Progenitor cell of endocrine pancreas (in vitro differentiated cells): Measurements from ENCODE around the gene NYAP2. TPM values are rescaled to one million over a fixed set of nuclear protein-coding genes. Genes with fewer than 3 reads are reported as not detected.

Experiments used
- DNase-seq: peaks from one replicate; pipeline ENCODE4 v3.0.0; 2021; ENCODE audit warnings: low spot score; ENCODE audit not compliant: unreplicated experiment
- H3K27ac Mint-ChIP-seq: 2 replicates; pipeline ENCODE4 v1.8.0; 2021; ENCODE audit warnings: mild to moderate bottlenecking, moderate library complexity, mixed read lengths
- H3K27me3 Mint-ChIP-seq: 2 replicates; pipeline ENCODE4 v1.8.0; 2021; ENCODE audit warnings: mixed read lengths
- H3K36me3 Mint-ChIP-seq: 2 replicates; pipeline ENCODE4 v1.8.0; 2022; ENCODE audit warnings: mixed read lengths; ENCODE audit not compliant: insufficient read depth
- H3K4me1 Mint-ChIP-seq: 2 replicates; pipeline ENCODE4 v1.8.0; 2021; ENCODE audit warnings: low read depth, mixed read lengths
- H3K4me3 Mint-ChIP-seq: 2 replicates; pipeline ENCODE4 v1.8.0; 2021; ENCODE audit warnings: low read depth, mild to moderate bottlenecking, moderate library complexity, mixed read lengths
- H3K9me3 Mint-ChIP-seq: 2 replicates; pipeline ENCODE4 v1.8.0; 2021; ENCODE audit warnings: low read depth, mixed read lengths
- total RNA-seq: library from RNA; stranded (reverse); gene quantifications from 2 replicates; pipeline ENCODE4 v1.2.1, GENCODE V29; 2021
- TF ChIP-seq, protein P1 (sequence below): fragments of 200-600 bp; sonication (generic); IDR thresholded peaks from one replicate; pipeline ENCODE4 v1.5.0; 2021; ENCODE audit warnings: antibody characterized with exemption, mild to moderate bottlenecking; ENCODE audit not compliant: unreplicated experiment

NYAP2 gene
- total RNA-seq, 1 donor from 2014 or later = 0.10 TPM

DNA sequence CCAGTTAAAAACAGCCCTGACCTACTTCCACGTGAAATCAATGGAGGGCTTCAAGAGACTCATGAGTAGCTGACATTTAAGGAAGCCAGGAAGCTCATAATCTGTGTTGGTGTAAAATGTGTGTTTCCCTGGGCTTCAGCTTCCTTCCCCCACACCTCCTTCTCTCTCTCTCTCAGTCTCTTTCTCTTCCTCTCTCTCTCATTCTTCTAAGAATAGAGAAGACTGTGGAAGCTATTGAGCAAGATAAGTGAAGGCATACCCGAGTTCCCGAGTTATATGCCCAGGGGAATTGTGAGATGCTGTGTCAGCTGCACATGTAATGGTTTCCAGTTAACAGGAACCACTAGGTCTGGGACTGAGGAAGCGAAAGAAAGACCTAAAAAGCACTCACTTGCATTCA is 199.4 kb downstream of the NYAP2 start:
- H3K36me3 Mint-ChIP-seq = no peaks in the 10 kb centered on the region
- H3K9me3 Mint-ChIP-seq = peaks cover 10% of the 10 kb centered on the region
- H3K4me3 Mint-ChIP-seq = no peak overlapping the region
- DNase-seq = no peak
- no peaks in the 10 kb centered on the region for H3K27me3 Mint-ChIP-seq
- H3K27ac Mint-ChIP-seq = no peak overlapping the region
- peaks cover 2% of the 10 kb centered on the region for H3K4me1 Mint-ChIP-seq
- TF ChIP-seq, protein P1, sequence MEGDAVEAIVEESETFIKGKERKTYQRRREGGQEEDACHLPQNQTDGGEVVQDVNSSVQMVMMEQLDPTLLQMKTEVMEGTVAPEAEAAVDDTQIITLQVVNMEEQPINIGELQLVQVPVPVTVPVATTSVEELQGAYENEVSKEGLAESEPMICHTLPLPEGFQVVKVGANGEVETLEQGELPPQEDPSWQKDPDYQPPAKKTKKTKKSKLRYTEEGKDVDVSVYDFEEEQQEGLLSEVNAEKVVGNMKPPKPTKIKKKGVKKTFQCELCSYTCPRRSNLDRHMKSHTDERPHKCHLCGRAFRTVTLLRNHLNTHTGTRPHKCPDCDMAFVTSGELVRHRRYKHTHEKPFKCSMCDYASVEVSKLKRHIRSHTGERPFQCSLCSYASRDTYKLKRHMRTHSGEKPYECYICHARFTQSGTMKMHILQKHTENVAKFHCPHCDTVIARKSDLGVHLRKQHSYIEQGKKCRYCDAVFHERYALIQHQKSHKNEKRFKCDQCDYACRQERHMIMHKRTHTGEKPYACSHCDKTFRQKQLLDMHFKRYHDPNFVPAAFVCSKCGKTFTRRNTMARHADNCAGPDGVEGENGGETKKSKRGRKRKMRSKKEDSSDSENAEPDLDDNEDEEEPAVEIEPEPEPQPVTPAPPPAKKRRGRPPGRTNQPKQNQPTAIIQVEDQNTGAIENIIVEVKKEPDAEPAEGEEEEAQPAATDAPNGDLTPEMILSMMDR = no peak

DNA sequence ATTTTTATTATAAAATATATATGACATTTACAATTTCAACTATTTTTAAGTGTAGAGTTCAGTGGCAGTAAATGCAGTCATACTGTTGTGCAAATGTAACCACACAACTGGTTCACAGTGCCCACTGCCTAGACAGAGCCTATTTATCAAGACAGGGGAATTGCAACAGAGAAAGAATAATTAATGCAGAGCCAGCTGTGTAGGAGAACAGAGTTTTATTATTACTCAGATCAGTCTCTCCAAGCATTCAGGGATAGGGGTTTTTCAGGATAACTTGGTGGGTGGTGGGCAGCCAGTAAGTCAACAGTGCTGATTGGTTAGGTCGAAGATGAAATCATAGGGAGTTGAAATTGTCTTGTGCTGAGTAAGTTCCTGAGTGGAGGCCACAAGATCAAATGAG is 200.3 kb downstream of the NYAP2 start:
- H3K27ac Mint-ChIP-seq = no peak overlapping the region

DNA sequence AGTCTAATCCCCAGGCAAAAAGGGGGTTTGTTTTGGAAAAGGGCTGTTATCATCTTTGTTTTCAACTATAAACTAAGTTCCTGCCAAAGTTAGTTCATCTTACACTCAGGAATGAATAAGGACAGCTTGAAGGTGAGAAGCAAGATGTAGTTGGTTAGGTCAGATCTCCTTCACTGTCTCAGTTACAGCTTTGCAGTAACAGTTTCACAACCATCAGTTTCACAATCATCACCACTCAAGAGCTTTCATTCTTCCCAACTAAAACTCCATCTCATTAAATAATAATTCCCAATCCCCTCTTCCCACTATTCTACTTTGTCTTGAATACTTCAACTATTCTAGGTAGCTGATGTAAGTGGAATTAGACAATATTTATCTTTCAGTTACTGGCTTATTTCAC is 200.9 kb downstream of the NYAP2 start:
- Mint-ChIP-seq H3K36me3 (no peaks in the 10 kb centered on the region), H3K27ac (no peak overlapping the region), H3K4me1 (peaks cover 2% of the 10 kb centered on the region), H3K9me3 (peaks cover 10% of the 10 kb centered on the region), H3K4me3 (no peak overlapping the region), H3K27me3 (no peaks in the 10 kb centered on the region)
- DNase-seq = no peak
- TF ChIP-seq, protein P1 = no peak

More for the DNA sequence above, 200.3 kb downstream of the NYAP2 start:
- Mint-ChIP-seq H3K27me3 (no peaks in the 10 kb centered on the region), H3K4me1 (peaks cover 2% of the 10 kb centered on the region), H3K36me3 (no peaks in the 10 kb centered on the region), H3K4me3 (no peak overlapping the region), H3K9me3 (peaks cover 10% of the 10 kb centered on the region)
- TF ChIP-seq, protein P1 = no peak
- no peak for DNase-seq

DNA sequence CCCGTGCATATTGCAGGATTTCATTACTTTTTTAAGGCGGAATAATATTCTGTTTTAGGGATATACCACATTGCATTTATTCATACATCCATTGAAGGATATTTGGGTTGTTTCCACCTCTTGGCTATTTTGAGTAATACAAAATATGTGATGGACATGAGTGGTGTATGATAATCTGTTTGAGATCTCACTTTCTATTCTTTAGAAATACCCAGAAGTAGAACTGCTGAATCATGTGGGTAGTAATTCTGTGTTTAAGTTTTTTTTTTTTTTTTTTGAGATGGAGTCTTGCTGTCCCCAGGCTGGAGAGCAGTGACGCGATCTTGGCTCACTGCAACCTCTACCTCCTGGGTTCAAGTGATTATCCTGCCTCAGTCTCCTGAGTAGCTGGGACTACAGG is 201.4 kb downstream of the NYAP2 start:
- Mint-ChIP-seq H3K4me1 (peaks cover 2% of the 10 kb centered on the region), H3K27me3 (no peaks in the 10 kb centered on the region), H3K4me3 (no peak overlapping the region), H3K9me3 (peaks cover 10% of the 10 kb centered on the region), H3K27ac (no peak overlapping the region), H3K36me3 (no peaks in the 10 kb centered on the region)
- TF ChIP-seq, protein P1 = no peak
- no peak for DNase-seq

DNA sequence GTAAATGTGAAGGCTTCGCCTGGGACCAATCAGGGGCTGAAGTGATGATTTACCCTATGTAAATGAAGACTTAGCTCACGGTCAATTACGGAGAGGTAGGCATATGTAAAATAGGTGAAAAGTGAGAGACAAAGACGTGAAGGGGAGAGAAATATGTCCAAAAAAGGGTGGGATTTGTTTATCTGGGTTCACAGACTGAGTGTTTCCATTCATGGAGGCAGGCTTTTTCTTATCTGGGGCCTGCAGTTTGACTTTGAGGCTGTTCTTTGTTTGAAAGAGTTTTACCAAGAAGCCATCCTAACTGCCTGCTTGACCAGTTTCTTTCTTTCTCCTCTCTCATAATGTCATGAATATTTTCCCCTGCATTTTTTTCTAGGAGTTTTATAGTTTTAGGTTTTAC is 202.7 kb downstream of the NYAP2 start:
- no peak overlapping the region for H3K4me3 Mint-ChIP-seq
- H3K27me3 Mint-ChIP-seq = no peaks in the 10 kb centered on the region
- H3K4me1 Mint-ChIP-seq = peaks cover 2% of the 10 kb centered on the region
- TF ChIP-seq, protein P1 = no peak
- H3K27ac Mint-ChIP-seq = no peak overlapping the region
- peaks cover 10% of the 10 kb centered on the region for H3K9me3 Mint-ChIP-seq
- no peaks in the 10 kb centered on the region for H3K36me3 Mint-ChIP-seq
- no peak for DNase-seq
